GM19452 (cell line): ENCODE results near the gene EIF4EBP2.

Source experiments
- ATAC-seq: cut with Tn5 transposase; IDR thresholded peaks from one replicate; pipeline ENCODE4 v1.9.1; 2021; ENCODE audit not compliant: unreplicated experiment

The EIF4EBP2 gene

DNA sequence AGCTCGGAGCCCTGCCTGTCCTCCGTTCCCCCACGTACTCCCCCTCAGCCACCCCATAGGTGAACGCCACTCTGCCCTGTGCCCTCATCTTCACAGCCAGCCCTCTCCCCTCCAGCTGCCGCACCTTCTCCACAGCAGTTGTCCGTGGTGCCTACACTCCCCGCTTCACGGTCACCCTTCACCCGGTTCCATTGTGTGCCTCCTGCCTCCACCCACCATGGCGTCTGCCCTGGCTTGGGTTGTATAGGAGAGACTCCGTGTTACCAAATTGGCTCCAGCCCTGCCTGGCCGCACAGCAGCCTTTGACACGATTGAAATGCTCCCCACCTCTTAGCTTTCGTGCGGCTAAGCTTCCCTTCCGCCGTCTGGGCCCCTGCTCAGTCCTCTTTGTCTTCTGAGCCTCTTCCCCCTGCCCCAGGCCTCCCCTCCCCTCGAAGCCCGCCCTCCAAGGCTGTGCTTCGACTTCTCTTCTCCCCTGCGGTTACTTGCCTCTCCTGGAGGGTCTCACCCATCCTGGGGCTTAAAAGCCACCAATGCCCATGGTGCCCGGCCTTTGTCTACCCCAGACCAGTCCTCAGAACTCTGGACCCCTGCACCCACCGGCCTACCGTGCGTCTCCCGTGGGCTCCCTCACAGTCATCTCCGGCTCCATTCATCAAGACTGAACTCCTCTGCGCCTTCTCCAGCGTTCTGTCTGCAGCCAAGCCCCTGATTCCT is 56.0 kb downstream of the EIF4EBP2 start:
- ATAC-seq, result no peak

DNA sequence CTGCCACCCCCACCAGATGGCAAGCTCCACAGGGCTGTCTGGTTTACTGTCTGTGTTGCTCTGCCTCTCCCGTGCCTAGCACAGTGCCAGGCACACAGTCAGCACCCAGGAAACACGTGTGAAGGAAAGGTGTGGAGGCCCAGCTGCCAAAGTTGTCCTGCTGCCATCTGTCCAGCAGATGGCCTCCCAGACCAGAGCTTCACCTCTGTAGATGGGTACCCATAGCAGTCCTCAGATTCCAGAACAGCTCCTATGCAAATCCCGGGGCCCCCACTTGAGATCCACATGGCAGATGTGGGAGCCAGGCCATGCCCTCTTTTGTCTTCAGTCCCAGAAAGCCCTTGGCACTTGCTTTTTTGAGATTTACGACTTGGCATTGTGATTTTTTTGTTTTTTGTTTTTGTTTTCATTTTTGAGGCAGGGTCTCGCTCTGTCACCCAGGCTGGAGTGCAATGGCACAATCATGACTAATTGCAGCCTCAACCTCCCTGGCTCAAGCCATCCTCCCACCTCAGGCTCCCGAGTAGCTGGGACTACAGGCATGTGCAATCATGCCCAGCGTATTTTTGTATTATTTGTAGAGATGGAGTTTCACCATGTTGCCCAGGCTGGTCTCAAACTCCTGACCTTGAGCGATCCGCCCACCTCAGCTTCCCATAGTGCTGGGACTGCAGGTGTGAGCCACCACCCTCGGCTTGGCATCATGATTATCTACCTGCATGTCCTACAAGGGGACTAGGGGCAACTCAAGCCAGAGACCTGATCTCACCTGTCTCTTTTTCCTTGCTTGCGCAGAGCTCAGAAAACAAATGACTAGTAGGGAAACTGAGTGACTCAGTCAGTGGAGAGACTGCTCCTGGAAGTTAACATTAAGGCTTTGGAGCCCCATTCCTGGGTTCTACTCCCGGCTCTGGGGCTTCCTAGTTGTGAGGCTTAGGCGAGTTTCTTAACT is 57.7 kb downstream of the EIF4EBP2 start:
- ATAC-seq, result no peak

- no peak for ATAC-seq
Observed at GRCh38 chr10:70462349-70462984, 58.5 kb downstream of the EIF4EBP2 start.

DNA sequence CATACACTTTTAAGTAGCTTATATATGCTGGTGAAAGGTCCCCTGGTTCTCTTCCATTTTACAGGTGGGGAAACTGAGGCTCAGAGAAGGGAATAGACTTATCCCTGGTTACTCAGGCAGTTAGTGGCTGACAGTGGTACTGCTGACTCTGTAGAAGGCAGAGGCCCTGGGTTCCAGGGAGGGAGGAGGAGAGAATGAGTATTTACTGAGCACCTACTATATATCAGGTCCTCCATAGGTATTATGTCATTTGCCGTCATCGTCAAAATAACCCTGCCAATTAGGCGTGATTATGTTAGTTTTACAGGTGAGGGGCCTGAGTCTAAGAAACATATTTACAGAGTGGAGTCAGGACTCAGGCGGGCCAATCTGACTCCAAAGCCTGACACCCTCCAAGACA is 61.3 kb downstream of the EIF4EBP2 start:
- ATAC-seq, result no peak

- no peak for ATAC-seq
Observed at GRCh38 chr10:70465832-70466231, 61.9 kb downstream of the EIF4EBP2 start.

- ATAC-seq, result no peak
Observed at GRCh38 chr10:70466951-70467350, 63.0 kb downstream of the EIF4EBP2 start.

DNA sequence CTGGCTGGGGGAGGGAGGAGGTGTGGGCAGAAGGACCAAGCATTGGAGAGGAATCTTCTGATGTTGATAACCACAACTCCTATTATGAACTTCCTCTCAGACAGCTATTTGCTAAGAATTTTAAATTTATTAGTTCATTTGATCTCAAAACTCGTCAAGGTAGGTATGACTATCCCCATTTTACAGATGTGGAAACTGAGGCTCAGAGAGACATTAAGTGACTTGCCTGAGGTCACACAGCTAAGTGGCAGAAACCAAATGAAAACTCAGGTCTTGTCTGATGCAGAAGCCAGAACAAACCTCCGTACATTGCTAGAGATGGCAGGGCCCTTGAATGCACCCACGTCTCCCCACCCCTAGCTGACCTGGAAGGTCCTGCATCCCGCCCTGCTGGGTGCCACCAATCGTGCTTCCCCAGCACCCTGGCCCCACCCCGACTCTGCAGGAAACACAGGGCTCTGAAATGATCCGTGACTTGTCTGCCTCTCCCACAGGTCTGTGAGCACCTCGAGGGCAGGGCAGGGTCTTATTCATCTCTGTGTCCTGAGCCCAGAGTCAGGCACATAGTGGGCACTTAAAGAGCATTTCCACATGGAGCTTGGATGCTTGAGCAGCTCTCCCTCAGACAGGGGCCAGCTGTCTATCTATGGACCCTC is 69.0 kb downstream of the EIF4EBP2 start:
- ATAC-seq, result no peak

GRCh38 chr10:70474780-70475179 is 70.8 kb downstream of the EIF4EBP2 start:
- ATAC-seq, result no peak

DNA sequence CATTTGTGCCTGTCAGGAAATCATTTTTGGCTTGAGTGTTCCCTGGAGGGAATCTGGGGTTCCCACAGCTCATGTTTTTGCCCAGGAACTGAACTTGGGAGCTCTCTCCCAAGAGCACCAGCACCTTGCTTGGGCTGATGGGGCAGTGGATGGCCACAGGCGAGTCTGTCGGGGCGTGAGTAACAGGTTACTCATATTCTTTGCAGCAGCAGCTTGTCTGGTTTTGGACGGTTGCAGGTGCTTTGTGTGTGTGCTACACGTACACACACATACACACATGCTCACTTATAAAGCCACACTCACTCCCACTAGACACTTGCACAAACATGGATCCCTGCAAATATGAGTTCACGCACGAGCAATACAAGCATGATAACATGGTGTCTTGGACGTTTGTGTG is 71.7 kb downstream of the EIF4EBP2 start:
- ATAC-seq, result no peak

- ATAC-seq, result no peak
Observed at GRCh38 chr10:70476249-70477035, 72.5 kb downstream of the EIF4EBP2 start.

GRCh38 chr10:70477661-70478162 is 73.8 kb downstream of the EIF4EBP2 start:
- ATAC-seq, result no peak
